Measurements from ENCODE around the gene GABRD.
A peak's percentile ranks its signal among the peaks of the same experiment; 100 is the strongest.

Gene GABRD

DNA sequence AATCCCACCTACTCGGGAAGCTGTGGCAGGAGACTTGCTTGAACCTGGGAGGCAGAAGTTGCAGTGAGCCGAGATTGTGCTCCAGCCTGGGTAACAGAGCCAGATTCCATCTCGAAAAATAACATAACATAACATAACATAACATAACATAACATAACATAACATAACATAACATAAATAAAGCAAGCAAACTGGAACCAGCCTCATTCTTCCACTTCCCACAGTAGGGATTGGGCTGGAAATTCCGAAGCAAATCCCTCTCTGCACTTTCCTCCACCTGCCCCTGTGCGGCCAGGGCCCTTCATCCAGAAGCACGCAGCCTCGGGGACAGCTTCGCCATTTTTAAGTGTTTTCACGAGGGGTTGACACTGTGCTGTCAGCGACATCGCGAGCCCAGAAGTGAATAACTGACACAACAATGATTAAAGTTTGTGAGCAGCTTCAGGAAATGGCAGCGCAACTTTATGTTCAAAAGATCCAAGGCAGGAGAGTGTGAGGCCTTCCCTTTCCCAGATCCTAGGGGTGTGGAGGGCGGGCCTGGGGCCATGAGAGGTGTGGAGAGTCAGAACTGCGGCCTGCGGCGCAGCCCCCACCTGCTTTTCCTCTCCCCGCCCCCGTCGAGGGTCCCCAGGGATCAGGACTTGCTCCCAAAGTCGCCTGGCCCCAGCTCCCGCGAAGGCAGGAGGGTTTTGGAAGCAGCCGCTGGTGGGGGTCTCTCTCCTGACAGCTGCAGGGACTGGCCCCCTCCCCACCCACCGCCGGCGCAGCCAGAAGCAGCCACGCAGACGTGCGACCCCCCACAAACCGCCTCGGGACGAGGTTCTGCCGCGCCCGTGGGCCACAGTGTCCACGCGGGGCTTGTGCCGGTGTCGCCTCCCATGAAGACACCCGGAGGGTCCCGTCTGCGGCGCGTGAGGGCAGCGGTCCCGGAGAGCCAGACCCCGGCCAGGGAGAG lies 651 bp upstream of the GABRD start:
- DNase-seq: no peak

DNA sequence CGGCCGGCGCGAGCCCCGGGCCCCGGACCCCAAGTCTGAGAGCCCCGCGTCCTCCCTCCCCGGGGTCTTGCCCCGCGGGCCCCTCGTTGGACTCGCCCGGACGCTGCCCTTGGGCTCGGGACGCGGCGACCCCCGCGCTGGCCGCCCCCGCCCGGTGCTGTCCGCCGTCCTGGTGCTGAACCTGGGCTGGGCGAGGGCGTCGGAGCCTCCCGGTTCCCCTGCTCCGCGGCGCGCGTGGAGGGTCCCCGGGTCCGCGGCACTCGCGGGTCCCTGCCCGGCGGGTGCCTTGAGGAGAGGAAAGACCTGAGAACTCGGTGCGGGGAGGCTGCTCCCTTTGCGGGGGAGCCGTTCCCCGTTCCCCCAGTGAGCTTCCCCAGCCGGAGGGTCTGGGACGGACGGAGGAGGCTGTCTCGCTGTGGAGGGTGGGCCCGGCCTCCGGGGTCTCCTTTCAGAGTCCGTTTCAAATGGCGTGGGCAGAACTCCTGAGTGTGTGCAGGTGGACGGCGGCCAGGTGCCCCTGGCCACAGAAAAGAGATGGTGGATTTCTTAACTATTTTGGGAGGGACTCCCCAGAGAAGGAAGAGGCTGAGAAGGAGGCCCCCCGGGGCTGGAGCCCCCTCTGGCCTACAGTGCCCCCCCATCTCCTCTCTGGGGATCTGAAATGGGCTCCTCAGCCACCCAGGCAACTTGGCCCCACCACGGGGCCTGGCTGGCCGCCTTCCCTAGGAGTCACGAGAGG lies 595 bp downstream of the GABRD start:
- DNase-seq: no peak

DNA sequence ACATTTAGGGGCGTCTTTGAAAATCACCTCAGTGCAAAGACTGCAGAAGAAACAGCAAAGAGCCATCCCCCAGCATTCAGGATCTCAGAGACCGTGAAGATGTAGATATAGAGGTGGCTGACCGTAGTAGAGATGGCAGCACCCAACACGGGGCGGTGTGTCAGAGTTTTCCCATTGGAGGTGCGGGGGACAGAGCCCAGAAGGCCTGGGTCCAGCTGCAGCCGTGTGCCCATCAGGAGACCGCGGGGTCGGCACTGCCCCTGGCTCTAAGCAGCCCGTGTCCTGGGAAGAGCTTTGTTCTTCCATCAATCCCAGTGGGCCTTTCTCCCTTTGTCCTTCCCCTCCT lies 1.1 kb downstream of the GABRD start:
- no peak for DNase-seq

DNA sequence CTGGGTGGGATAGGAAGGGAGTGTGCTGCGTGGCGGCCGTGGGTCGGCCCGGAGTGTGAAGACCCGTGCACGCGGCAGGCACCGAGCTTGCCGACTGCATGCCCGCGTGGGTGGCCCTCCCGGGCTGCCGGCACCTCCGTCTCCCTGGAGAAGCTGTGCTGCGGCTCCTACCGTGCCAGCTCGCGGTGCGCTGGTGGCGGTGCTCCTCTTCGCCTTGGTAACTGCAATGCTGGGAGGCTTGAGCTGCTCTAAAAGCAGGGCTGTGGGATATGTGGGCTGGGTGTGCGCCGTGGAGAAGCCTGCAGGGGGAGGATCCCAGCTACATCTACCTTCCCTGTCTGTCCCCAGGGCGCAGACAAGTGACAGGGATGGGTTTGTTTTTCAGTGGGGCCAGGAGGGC lies 2.4 kb downstream of the GABRD start:
- DNase-seq: no peak

DNA sequence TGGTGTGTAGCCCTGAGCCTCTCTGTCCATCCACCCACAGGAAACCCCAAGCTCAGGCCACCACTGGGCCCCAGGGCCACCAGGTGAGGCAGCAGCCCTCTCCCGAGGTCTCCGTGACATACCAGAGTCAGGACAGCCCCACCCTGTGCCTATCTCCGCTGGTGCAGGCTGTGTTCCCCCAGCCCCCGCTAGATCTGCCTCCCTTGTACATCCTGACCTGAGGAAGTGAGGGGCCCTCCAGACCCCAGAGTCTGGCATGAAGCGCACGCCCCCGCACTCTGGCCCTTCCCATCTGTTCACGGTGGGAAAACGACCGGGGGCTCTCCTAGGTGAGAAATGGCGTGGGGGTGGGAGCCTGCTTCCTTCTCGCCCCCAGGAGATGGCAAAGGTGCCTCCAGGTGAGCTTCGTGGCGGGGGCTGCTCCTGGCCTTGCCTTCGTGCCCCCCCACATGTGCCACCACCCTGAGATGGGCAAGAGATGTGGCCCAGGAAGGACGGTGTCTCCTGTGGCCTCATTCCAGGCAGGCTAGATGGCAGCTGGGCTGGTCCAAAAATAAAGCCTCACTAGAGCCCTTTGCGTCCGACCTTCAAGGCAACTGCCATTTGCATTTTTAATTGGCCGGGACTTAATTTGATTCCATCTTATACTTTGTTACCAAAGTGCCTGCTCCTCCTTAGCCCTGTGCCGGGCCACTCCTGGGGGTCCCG lies 3.1 kb downstream of the GABRD start:
- DNase-seq: no peak

DNA sequence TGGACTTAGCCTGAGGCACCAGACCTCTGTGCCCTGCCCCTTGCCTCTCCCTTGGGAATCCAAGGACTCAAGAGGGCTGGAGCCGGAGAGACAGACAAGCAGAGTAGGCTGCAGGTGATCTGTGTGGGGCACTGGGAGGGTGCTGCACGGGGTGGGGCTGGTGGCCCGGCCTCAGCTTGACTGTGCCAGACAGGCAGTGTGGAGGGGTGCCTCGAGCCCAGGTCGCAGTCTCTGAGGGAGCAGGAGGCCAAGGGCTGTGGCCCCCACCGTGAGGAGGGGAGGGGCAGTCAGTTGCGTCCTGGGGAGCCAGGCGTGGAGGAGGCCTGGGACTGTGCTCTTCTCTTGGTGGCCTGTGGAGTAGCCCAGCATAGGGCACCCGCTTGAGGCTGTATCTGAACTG lies 4.0 kb downstream of the GABRD start:
- DNase-seq: no peak

DNA sequence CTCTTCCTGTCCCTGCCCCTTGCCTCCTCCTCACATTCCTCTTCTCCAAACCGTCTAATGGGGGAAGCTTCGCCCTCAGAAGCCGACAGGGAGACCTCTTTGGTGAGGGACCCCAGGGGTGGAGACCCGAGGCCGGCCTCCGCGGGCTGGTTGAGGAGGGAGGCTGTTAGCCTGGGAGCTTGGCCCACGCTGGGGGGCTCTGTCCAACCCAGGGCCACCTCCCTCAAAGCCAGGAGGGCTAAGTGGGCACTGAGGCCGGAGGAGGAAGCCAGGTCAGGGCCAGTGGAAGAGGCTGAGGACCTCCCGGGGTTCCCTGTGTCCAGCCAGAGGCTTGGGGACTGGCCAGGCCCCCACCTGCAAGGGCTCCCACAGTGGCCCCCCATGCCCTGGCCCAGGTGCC lies 5.3 kb downstream of the GABRD start:
- DNase-seq: no peak

DNA sequence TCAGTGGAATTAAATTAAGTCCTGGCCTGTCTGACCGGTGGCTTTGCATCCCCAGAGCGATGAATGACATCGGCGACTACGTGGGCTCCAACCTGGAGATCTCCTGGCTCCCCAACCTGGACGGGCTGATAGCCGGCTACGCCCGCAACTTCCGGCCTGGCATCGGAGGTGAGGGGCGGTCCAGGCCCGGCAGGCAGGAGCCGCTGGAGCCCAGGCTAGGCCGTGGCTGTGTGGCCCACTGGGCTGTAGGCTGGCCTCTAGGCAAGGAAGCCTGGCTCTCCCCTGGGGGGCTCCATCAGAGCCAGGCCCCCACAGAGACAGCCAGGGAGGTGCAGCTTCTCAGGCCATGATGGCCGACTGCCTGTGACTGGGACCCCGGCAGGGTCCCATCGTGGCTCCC lies 5.7 kb downstream of the GABRD start:
- no peak for DNase-seq

DNA sequence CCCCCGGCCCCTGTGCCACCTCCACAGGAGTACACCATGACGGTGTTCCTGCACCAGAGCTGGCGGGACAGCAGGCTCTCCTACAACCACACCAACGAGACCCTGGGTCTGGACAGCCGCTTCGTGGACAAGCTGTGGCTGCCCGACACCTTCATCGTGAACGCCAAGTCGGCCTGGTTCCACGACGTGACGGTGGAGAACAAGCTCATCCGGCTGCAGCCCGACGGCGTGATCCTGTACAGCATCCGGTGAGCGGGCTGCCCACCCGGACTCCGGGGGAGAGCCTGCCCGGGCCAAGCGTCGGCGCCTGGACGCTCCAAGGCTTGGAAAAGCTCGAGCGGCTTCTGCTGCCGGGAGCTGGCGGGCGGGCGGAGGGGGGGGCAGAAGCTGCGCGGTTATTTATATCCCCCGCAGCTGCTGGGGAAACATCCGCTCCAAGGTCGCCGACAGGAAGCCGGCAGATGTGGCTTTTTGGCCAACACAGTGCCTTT lies 6.4 kb downstream of the GABRD start:
- peak in 1 of 5 experiments; percentile 29 for DNase-seq

DNA sequence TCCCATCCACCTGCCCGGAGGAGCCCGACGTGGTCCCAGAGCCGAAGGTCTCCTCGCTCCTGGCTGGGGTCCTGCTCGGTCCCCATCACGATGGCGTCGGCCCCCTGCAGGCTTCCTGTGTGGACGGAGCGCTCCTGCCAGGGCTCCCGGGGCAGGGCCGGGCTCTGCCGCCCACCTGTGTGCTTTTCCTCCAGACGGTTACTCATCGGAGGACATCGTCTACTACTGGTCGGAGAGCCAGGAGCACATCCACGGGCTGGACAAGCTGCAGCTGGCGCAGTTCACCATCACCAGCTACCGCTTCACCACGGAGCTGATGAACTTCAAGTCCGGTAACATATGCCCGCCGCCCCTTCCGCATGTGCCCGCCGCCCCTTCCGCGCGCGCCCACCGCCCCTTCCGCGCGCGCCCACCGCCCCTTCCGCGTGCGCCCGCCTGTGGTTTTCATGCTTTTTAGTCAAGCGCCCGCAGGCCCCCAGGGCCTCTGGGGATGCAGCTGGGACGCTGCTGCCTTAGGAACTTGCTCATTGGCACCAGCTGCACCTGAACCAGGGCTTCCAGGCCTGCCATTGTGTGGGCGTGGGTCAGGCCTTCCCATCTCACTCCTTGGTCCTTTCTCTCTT lies 8.9 kb downstream of the GABRD start:
- no peak for DNase-seq

DNA sequence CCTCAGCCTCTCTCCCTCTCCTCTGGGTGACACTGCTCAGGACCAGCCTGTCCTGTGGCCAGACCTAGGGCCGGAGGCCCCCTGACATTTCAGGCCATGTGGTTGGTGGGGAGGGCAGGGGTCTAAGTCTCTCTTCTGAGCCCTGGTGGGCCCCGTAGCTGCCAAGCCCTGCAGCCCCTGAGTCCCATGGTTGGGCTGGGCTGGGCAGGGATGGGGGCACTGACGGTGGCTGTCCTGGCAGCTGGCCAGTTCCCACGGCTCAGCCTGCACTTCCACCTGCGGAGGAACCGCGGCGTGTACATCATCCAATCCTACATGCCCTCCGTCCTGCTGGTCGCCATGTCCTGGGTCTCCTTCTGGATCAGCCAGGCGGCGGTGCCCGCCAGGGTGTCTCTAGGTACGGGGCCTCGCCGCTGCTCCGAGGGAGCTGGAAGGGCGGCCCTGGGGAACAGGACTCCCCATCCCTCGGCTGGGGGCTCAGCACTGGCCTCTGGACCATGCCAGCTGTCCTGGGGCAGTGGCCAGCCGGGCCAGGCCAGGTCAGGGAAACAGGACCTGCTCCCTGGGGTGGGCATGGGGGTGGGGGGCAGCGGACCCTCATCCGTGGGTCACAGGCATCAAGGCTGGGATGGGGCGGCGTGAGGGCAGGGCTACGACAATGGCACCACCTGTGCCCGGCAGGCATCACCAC lies 9.9 kb downstream of the GABRD start:
- no peak for DNase-seq

DNA sequence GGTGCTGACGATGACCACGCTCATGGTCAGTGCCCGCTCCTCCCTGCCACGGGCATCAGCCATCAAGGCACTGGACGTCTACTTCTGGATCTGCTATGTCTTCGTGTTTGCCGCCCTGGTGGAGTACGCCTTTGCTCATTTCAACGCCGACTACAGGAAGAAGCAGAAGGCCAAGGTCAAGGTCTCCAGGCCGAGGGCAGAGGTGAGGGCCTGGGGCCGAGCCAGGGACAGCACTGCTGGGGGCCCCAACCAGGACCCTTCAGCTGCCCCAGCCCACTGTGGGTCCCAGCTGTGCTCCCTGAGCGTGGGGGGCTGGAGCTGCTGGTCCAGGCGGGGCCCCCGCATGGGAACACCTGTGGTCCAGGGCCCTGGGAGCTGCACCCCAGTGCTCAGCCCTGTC lies 10.4 kb downstream of the GABRD start:
- no peak for DNase-seq

DNA sequence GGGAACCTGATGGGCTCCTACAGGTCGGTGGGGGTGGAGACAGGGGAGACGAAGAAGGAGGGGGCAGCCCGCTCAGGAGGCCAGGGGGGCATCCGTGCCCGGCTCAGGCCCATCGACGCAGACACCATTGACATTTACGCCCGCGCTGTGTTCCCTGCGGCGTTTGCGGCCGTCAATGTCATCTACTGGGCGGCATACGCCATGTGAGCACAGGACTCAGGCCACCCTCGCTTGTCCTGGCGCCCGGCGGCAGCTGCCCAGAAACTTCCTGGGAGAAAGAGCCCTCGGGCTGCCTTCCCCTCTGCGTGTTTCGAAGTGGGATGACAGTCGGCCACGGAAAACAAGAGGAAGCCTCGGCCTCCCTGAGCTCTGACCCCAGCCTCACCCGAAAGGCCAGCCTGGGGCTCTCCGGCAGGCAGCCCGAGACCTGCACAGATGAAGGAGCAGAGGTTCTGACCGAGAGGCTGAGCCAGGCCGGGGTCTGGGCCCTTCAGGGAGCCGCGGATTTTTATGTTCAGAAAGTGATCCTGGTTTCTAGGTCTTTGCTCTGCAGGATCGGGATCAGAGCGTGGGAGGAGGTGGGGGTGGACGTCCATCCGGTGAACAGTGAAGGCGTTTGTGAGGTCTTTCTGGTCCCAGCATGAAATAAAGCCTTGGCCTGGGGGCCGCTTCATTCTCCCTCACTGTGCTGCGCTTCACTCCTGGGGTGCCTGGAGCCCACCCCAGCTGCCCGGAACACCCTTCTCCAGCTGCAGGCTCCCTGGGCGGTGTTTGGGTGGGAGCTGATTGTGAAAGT lies 11.1 kb downstream of the GABRD start:
- DNase-seq: no peak

DNA sequence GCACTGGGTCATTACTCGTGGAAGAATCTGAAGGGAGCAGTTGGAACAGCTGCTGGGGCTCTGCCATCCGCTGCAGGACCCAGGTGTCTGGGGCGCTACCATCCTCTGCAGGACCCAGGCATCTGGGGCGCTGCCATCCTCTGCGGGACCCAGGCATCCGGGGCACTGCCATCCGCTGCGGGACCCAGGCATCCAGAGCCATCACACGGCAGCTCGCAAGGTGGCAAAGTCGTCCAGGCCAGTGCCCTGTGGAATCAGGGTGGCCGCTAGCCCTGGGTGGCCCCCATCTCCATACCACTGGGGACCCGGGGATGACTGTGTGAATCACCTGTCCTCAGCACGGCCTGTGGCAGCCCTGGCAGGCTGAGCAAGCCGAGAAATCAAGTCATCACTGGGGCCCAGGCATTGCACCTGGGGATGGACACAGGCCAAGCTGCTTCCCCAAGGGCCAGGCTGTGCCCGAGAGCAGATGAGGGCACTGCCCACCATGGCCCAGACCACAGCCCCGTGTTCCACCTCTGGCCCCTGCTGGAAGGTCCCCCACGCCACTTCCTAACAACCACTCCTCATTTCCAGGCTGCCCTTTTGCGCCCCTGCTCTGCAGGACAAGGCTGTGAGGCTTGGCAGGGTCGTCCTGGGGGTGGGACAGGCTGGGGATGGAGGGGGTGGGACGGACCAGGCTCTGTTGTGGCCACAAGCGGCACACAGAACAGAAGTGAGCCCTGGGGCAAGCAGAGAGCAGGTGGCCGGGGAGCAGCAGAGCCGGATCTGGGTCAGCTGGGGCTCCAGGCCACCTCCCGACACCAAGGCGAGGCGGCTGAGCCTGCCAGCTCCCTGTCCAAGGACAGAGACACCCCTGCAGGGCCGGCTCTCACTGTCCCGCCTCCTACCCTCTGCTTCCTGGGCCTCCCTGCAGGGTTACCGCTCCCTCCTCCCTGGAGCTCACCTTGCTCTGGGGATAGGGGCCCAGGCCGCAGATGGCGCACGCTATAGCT lies 12.7 kb downstream of the GABRD start:
- DNase-seq: no peak

DNA sequence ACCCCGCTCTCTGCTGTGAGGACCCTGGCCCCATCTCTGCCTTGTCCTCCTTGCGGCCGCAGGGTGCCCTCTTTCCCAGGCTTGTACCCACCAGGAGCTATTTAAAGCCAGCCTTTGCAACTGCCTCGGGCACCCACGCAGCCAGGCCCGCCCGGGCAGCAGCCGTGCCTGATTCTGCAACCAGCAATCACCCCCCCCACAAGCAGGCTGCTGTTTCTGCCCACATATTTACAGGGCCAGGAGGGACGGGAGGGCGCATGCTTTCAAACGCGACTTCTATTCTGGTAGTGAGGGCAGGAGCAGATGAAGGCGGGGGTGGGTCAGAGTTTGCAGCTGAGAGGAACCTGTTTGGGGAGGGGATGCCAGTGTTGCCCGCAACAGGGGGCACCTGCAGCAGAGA lies 13.6 kb downstream of the GABRD start:
- no peak for DNase-seq

DNA sequence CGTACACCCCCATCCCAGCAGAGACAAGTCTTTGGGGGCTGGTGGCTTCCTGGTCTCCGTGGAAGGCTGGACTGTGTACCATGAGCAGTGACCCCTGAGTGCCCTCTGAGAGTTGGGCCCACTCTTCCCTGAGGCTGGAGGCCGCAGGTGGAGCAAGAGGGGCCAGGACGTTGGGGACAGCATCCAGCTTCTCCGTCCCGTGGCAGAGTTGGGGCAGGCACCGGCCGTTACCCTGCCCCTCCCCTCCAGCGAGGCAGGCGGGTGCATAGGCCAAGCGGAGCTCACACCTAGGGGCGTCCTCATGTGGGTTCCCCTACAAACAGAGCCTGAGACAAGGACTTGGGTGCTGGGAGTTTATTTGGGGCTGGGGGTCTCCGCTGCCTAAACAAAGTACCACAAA lies 14.0 kb downstream of the GABRD start:
- no peak for DNase-seq

DNA sequence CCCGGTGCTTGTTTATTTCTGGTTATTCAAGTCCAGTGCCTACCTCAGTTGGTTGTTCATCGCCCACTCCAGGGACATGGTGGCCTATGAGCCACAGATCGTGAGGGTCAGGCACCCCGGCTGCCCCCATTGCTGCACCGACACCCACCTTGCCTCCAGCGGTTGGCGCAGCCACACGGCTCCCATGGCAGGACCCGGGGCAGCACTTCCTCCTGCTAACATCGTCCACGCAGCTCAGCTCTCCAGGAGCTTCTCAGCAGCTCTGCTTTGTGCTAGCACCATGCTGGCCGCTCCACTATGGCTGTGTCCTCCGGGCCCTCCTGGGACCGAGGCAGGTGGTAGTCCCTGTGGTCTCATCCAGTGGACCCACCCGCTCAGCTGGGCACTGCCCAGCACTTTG lies 17.1 kb downstream of the GABRD start:
- DNase-seq: no peak

DNA sequence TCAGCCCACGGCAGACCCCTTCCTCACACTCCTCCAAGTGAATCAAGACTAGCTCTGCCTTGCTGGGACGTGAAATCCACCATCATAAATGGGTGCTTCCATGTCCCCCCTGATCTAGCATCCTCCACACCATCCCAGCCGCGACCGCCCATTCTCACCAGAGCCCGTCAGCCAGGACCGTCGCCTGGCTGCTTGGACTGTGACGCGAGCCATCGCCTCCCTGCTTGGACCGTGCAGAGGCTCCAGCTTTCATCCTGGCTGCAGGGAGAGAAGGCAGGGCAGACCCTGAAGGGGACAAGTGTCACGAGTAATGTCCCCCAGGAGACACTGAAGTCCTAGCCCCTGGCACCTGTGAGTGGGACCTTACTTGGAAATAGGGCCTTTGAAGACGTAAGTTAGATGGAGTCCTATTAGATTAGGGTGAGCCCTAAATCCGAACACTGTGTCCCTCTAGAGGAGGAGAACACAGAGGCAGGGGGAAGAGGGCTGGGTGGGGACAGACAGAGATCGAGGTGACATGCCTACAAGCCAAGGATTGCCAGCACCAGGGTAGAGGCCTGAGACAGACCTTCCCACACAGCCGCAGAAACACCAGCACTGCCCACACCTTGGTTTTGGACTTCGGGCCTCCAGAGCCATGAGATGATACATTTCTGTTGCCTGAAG lies 18.3 kb downstream of the GABRD start:
- DNase-seq: no peak

DNA sequence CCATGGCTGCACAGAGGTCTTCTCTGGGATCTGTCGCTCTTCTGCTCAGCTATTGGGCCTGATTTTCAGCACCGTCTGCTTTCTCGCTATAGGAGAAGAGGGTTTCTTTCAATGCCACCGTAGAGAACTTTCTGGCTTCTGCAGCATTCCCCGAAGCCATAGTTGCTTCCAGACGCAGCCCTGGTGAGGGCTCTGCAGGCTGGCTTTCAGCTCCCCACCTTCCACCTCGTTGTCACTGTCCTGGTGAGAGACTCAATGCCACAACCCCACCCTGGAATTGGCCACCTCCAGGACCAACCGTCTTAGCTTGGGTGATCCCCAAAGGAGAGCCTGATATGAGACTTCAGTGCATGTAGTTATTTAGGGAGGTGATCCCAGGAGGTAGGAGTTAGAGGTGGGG lies 19.1 kb downstream of the GABRD start:
- no peak for DNase-seq

DNA sequence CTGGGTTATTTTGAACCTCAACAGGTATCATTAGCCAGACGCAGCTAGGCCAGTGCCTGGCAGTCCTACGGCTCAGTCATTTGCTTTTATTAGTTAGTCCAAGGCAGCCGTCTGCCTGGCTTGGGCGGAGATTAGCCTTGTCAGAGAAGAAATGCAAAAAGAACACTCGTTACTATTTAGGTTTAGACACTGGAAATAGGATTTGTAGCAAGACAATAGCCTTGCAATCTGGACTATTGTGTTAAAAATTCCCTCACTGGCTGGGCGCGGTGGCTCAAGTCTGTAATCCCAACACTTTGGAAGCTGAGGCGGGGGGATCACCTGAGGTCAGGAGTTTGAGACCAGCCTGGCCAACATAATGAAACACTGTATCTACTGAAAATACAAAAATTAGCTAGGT lies 20.1 kb downstream of the GABRD start:
- DNase-seq: no peak

All from T-helper 2 cell (primary cell).